Activated T-cell treated with anti-CD3 and anti-CD28 coated beads for 24 hours (primary cell): ENCODE results near the gene PIK3CG.

Experiments used
- DNase-seq: peaks from one replicate; pipeline ENCODE4 v3.0.0-alpha.2; 2020; ENCODE audit warnings: low read depth

The PIK3CG gene

DNA sequence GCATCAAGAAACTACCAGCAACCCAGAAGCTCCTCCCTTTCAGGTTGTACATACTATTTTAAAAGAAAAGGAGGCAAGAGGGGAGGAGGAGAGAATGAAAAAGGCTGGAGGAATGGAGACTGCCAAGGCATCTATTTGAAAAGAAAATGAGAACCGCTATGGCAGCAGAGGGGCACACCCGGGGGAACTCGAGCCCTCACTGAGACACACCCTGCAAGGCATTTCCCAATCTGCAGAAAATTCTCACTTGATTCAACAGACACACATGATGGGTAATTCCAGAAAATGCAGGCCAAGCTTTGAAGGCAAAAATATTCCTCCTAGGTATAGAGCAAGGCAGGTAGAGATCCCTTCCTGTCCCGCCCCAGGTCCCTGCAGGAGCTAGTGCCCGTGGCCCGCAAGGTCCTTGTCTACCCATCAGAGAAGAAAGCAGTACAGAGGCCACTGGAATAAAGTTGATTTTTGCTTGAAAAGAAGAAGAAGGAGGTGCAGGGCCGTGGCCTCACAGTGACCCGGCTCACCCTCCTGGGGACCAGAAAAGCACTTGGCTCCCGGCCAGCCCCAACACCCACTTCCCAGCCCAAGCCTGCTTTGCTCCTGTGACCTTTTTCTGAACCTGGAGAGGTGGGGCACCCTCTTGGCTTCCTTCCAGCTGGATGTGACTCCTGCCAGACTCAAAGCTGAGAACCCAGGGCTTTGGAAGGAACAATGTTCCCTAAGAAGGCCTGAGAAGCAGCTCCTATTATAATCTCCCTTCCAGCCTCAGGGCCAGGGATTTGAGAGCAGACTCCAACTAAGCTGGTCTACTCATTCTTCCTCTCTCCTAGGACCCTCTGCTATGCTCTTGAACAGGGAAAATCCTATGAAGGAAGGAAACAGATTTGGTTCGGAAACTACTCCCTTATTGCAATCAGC is 6.2 kb upstream of the PIK3CG start:
- no peak for DNase-seq

DNA sequence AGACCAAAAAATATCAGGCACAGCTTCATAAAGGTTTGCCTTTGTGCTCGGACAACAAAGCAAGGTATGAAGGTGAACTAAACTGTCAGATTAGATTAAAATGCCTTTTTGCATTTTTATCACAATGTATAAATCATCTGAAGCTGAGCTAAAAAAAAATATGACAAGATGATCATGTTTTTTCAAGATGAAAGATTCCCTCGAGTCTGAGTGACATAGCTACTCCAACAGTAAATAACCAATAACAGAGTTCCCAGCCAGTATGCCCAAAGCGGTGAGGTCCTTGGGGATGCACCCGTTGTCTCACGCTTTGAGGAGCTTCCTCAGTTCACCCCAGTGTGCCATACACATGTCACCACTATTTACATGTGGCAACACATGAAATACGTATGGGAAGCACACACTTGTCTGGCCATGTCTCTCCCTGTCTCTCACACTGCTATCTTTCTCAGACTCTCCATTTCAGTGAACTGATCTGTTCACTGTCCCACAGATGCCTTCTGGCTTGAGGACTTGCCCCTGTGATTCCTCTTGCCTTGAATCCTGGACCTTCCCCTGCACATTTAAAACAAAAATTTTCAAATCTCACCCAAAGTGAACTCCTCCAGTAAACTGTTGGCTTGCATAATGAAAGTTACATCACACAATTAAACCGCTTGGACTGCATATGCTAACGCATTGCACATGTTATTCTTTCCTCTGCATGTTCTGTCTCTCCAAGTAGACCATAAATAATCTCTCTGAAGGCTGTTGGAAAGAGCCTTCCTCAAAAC is 2.6 kb upstream of the PIK3CG start:
- no peak for DNase-seq

DNA sequence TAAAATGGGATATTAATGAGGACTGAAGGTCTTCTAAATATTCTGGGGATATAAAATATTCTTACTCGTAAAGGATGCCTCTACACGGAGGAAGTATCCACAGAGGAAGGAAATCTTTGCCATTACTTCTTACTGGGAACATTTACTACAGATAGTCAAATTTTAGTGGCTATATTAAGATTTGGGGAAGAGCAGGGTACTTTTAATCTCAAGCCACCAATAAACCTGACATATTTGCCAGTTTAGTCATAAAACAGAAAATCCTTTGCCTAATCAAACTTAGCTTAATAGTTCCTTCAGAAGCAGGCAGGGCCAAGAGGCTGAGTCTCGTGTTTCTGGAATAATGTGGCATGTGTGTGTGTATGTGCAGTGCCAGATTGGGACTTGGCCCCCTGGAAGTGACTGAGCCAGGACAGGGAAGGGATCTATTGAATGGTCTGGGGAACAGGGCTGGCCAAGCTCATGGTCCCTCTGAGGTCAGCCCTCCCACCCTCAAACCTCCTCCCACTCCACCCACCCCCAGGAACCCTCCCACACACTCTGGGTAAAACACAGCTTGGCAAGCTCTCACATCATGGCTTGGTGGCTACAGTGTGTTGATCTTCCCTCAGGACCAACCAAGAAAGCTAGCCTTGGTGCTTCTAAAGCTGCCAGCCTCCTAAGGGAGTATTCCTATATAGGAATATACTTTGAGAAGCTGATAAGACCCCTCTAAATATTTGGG is 1.6 kb upstream of the PIK3CG start:
- no peak for DNase-seq

DNA sequence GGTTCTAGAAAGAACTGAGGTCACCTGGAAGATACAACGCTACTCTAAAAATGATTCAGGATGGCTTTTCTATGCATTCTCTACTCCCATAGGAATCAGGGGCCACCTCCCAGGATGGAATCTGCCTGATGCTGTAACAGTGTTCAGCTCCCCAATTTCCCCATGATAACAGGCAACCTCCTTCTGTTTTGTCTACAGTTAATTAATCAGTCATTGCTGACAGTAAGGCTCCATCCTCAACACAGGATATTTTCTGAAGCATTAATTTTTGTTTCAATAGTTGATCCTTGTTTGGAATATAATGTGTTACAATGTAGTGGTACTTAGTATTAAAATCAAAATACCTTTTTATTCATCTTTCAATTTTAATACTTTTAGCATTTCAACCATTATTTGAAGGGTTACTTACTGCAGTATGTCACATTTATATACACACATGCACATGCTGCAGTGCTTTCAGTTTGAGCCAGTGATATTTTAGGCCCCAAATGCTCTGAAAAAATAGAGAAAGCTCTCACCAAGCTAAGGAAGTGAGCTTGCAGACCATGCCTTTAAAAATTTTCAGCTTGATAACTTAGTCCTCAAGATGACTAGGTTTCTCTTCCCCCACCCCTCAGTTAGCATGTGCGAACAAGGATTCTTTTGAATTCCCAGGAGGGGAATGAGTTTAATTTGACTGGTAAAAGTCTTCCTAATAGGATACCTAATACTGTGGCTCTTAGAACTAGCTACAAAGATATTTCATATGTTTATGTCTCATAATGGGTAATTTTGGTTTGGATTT is 592 bp upstream of the PIK3CG start:
- DNase-seq, result no peak

DNA sequence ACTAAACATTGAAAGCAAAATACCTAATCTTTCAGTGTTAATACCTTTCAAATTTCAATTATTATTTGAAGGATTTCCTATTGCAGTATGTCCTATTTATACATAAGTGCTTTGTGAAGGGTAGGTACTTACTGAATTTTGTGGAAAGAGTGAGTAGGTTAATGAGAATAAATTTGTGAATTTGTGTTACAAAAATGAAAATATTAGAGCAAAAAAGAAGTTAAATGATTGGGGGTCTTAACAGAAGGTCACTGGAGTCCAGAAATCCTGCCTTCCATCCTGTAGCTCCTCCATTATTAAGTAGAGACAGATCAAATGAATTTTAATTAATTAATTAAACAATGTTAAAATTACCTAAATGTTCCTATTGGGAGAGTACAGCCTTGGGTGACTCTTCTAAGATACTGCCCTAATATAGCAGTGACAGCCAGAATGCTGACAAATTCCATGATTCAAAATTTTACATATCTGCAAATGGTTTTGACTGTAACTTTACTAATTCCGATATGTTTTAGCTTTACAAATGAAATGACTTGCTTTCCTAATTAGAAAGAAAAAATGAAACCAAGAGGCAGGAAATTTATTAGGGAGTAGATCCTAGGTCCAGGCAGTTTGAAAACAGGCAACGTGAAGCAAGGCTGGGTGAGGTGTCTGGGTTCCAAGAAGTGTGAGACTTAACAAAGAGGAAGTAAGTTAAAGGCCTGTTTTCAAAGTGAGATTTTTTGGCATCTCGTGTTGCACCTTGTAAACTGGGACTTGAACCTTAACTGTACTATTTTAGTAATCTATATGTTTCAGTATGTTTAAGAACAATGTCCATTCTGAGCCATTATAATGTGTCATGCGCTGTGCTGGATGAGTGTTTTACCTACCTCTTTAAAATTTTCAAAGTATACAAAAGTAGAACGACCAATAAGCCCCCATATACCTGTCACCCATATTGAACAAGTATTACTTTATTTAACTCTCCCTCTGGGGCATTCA is 1.5 kb downstream of the PIK3CG start:
- DNase-seq, result no peak

DNA sequence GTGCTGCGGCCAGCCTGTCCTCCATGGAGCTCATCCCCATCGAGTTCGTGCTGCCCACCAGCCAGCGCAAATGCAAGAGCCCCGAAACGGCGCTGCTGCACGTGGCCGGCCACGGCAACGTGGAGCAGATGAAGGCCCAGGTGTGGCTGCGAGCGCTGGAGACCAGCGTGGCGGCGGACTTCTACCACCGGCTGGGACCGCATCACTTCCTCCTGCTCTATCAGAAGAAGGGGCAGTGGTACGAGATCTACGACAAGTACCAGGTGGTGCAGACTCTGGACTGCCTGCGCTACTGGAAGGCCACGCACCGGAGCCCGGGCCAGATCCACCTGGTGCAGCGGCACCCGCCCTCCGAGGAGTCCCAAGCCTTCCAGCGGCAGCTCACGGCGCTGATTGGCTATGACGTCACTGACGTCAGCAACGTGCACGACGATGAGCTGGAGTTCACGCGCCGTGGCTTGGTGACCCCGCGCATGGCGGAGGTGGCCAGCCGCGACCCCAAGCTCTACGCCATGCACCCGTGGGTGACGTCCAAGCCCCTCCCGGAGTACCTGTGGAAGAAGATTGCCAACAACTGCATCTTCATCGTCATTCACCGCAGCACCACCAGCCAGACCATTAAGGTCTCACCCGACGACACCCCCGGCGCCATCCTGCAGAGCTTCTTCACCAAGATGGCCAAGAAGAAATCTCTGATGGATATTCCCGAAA is 2.7 kb downstream of the PIK3CG start:
- no peak for DNase-seq

DNA sequence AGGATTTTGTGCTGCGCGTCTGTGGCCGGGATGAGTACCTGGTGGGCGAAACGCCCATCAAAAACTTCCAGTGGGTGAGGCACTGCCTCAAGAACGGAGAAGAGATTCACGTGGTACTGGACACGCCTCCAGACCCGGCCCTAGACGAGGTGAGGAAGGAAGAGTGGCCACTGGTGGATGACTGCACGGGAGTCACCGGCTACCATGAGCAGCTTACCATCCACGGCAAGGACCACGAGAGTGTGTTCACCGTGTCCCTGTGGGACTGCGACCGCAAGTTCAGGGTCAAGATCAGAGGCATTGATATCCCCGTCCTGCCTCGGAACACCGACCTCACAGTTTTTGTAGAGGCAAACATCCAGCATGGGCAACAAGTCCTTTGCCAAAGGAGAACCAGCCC is 3.3 kb downstream of the PIK3CG start:
- no peak for DNase-seq

DNA sequence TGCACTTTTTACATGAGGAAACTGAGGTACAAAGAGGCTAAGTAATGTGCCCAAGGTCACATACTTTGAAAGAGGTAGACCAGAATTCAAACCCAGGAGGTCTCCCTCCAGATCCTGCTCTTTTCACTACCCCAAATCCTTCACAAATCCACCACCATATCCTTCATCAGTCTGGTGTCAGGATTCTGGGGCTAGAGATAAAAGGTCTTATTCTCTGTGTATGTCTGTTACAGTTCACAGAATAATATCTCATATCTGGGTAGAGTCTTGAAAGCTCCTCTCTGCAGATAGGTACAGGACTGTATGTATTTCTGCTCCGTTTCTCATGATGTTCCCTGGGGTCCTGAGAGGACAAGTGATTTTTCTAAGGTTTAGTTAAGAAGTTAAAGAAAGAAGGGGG is 4.9 kb downstream of the PIK3CG start:
- DNase-seq, result no peak

DNA sequence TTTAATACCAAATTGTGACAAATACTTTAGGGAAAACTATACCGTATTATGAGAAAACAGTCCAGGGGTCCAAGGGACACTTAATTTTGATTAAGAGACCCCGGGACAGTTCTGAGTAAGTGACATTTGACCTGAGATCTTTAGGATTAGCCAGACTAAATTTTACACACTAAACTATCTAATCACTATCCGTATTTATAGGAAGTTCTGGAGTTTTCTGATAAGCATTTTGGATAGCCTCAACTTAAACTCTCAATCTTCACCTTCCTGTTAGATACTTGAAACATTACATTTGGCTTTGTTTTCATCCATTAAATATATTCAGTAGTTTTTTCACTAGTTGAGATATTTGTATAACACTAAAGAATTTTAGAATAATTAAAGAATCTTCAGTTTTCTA is 5.4 kb downstream of the PIK3CG start:
- no peak for DNase-seq

DNA sequence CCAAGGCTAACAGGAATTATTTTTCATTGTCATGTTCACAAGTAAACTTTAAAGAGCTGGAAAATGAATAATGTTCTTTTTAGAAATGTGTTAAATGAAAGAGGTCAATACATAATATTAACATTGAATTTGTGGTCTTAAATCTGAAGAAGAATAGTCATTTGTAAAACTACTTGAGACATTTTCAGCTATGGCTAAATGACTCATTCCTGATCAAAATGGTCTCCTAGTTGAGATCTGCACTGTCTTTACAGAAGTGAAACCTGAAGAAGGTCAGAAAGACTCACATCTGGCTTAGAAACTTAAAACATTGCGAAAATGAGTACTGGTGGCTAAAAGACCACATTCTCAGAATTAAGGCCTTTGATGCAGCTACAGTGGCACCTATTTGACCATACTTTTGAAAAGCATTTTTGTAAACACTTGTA is 5.9 kb downstream of the PIK3CG start:
- no peak for DNase-seq

DNA sequence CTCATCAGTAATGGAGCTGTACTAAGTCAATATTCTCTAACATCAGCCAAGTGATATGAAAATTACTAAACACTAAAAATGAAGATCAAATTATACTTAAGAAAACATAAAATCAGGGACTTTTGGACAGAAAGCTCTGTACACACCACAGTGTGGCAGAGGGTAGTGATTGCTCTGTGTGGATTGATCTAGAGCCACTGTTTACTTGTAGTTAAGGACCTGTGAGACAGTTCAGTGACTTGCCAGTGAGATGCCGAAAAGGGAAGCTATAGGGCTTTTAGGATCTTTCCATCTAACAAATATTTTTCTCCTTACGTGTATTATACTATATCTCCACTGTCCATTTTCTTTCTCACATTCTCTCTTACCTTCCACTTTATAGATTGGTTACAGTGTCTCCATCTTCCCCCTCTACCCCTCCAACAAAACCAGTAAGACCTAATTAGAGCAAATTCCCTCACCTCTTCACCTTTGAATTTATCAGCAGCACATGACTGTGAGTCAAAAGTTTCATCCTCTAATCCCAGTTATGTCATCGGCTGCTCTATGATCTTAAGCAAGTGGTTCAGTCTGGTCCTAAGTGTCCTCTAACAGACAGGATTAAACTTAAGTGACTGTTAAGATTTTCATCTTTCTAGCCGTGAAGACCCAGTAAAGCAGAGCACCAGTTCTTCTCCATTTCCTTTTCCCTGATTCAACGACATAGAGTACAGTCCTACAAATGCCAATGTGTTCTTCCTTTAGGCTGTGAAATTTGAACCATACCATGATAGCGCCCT is 6.9 kb downstream of the PIK3CG start:
- DNase-seq, result no peak

DNA sequence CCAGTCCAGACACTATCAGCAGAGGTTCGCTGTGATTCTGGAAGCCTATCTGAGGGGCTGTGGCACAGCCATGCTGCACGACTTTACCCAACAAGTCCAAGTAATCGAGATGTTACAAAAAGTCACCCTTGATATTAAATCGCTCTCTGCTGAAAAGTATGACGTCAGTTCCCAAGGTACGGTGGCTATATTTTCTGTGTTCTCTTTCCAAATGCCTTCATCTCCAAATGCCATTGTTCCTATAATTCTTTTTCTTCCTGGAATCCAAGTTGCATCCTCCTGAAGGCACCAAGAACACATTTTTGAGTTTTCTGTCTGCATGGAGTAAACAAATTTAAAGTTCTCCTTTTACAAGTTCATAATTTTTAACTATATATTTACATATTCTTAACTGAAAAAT is 7.7 kb downstream of the PIK3CG start:
- DNase-seq, result no peak

DNA sequence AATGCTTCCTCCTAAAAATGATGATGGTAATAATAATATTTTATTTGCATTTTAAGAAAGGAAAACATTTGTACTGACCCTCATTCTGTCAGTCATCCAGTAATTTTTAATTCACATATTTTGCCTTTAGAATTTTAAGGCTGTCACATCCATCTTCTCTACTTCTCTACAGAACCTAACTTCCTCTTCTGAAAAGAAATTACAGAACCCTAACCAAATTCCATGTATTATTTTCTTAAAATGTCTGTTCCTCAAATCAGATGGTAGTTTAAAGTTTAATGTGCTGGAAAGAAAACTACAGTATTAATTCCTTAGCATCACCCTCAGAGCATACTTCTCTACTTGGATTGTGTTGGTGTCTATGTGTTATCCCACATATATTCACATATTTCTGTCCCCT is 9.0 kb downstream of the PIK3CG start:
- no peak for DNase-seq

DNA sequence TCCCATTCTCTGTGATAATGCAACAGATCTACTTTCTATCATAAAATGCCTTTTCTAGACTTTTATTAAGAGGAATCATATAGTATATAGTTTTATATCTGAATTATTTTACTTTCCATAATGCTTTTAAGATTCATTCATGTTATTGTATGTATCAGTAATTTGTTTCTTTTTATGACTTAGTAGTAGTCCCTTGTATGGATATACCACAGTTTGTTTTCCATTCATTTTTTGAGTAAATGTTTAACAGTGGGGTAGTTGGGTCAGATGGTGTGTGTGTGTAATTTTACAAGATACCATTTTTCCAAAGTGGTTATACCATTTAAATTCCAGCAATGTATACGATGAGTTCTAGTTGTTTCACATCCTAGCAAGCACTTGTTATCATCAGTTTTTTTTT is 10.4 kb downstream of the PIK3CG start:
- DNase-seq, result no peak

DNA sequence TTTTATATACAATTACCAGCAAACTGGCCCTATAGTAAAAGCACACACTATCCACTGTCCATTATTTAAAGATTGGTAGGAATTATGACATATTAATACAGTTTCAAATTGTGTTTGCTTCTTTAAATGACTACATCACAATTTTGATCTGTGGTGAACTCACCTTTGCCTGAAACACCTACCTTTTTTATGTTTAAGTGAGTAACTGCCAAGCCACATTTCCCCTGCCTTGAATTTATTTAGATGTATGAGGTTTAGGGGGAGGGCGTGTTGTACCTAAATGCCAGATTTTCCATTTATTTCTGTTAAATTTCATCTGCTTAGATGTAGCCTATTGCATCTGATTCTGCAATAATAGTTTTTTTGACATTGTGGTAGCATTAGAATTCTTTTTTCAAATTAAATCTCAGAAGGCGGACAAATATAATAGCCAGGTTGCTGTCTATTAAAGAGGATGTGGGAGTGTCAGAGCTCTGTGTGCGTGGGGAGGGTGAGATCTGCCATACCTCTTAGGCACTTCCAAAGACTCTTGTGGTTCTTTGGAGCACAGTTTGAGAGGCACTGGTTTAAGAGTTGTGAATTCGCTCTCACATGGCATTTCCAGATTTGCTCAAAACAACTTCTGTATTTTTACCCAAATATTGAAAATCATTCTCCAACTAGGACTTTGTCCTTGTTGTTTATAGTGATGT is 13.8 kb downstream of the PIK3CG start:
- no peak for DNase-seq

DNA sequence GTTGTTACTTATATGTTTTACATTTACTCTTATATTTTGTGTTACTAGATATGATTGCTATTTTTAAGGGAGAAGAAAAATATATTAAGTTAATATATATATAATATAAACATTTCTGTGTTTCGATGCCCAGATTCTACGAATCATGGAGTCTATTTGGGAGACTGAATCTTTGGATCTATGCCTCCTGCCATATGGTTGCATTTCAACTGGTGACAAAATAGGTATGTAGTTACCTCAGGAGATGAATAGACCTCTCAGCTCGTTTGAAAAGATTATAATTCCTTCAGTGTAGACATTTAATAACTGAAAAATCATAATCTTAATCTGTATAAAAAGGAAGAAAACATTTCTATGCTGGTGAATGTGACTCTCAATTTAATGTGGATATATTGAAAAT is 16.9 kb downstream of the PIK3CG start:
- DNase-seq, result no peak

DNA sequence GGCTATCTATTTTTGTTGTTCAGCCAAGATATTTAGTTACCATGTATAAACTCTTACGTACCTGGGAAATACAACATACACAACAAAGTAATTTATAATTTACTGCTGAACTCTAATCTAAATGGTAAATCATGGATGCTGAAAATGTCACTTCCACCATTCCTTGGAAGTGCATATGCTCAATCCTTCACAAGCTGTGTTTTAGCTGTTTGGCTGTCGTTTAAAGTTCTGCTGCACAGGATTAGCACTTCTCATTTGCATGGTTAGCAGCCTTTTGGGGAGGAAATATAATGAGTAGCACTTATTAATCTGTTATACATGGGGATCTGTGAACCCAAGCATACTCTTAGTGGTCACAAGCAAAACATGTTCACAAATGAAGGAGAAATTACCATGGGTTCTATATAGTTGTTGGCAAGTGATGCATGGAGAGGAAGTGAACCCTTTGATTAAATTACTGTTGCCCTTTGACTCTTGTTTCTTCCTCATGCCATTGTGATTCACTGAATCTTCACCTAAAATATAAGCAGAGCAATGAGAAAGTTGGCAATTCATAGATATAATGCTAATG is 18.5 kb downstream of the PIK3CG start:
- no peak for DNase-seq

DNA sequence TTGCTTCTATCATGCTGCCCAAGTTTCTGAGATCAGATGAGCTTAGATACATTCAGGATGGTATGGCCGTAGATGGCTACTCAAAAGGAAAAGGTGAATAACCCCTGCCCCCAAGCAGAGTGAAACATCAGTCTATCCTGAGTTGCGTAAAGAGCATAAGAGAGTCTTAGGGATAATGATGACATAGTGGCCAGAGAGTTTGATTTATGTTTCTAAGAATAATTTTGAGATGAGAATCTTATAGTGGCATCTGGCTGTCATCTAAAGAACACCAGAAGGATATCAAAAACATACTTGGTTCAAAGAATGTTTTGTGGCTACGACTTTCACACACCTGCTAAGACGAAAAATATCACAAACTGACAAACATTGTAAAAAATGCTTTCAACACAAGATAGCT is 20.6 kb downstream of the PIK3CG start:
- DNase-seq, result no peak
